DMS53 treated with DMSO at 0.1 percent for 48 hours (cell line): Measurements from ENCODE around the gene CLSTN2.

Experiments used
- DNase-seq: peaks from one replicate; lab custom pipeline; 2025; ENCODE audit not compliant: unreplicated experiment; lab: John Stamatoyannopoulos, UW

The CLSTN2 gene

GRCh38 chr3:139941580-139941979, 6.6 kb downstream of the CLSTN2 start:
- no peak for DNase-seq

GRCh38 chr3:139944256-139944910, 9.4 kb downstream of the CLSTN2 start:
- DNase-seq, result no peak

DNA sequence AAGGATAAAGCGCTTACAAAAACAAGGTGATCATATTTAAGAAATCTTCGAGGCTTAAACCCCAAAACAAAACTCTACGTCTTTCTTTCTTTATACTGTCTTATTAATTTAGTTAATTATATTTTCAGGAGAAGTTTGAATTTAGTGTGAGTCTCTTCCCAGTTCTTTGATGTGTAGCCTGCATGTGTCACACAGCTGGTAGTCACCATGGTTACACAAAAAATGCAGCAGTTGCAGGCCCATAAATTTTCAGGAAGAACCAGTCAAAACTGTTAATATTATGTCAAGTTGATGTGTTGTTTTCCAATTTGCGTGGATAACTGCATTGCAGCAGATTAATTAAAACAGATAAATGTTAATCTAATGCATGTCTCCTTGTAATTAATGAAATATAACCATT, 10.4 kb downstream of the CLSTN2 start:
- DNase-seq, result no peak

DNA sequence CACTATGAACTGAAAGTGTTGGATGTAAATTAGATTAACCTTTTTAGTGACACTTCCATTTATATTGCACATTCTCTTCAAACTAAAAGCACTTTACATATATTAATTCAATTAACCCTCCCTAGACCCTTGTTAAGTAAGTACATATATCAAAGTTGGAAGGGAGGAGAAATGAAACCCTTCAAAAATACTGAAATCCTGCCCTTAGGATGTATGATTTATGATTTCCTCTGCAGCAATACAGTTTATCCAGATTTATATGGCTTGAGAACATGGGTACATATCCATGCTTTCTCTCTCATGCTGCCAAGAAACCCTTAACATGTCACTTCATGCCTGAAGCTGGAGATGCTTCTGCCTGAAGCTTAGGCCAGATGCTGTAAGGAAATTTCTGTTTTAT, 11.0 kb downstream of the CLSTN2 start:
- DNase-seq, result no peak

DNA sequence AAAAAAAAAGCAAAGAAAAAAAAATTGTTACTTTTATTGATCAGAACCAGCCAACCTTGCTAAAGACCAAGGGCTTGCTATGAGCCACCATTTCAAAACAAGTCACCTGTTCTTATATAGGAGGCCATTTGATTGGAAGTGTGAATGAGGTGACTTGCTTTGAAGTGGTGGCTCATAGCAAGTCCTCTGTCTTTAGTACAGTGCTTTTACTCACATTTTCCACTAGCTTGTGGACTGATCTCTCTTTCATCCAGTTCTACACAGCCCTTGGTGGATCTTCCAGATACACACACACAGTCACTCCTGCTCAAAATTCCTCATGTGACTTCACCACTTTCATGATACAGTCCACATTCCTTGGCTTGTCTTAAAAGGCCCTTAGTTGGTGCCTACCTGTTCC, 13.5 kb downstream of the CLSTN2 start:
- DNase-seq, result no peak

- no peak for DNase-seq
These were observed 13.9 kb downstream of the CLSTN2 start for GRCh38 chr3:139948898-139949297.

GRCh38 chr3:139953131-139953910, 18.3 kb downstream of the CLSTN2 start:
- no peak for DNase-seq

DNA sequence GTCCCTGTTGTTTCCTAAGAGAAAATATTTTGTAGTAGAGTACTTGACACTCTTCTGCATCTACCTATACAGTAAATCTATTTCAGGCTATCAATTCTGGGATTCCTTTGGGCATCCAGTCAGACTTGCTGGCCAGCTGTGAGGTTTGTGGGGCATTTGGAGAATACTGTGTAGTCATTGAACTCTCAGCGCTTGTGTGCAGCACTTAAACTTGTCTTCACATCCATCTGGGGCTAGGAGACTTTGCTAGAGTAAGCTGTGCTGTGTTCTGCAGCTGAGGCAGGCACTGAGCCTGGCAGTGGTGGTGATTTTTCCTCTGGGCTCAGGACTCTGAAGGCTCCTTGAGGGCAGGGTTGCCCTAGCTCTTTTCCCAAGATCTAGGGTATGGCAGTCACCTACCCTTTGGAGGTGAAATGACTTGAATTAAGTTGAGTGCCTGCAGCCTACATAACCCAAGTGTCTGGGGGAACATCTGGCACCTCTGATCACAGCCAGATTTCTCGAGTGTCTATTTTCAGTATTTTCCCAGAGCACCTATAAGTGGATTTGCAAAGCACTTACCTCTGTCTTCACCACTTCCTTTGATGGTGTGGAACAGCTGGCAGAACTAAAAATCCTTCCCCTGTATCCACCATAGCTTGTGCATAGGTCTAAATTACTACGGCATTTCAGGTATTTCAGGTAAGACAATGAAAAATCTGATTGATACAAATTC, 19.3 kb downstream of the CLSTN2 start:
- no peak for DNase-seq

DNA sequence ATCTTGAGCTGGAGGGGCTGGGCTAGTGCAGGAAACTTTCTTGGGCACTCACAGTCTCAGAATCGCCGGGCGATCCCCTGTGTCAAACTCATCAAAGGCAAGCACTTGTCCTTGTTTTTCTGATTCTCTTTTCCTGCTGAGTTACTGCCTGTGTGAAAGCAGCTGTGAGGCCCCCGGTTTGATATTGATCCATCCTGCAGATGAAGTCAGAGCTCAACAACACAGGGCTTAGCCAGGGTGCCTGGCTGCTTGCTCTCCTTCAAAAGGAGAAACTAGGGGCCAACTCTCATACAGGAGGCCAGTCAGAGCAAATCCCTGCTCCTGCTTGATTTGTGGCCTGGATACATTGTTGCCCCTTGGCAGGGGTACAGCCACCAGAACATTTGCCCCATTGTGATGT, 22.9 kb downstream of the CLSTN2 start:
- no peak for DNase-seq

GRCh38 chr3:139969386-139969785, 34.4 kb downstream of the CLSTN2 start:
- no peak for DNase-seq

GRCh38 chr3:139970526-139970925, 35.5 kb downstream of the CLSTN2 start:
- no peak for DNase-seq

- DNase-seq, result no peak
These were observed 39.9 kb downstream of the CLSTN2 start for GRCh38 chr3:139974809-139975425.

GRCh38 chr3:139975594-139976365, 40.8 kb downstream of the CLSTN2 start:
- DNase-seq, result no peak

DNA sequence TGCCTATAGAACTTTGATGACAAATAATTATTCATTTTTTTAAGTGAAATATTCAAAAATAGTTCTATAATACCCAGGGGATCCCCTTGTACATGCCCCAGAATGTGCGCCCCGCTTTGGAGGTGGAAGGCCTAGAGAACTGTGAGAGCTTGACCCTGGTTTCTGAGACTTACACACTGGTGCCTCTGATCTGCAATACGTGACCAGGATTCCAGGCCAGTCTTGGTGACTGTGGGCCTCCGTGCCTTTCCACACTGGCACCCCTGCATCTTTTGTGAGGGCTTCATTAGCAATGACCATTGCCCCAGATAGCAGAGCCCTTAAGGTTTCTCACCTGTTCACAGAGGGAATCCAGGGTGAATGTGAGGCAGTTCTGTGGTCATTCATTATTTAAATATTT, 44.0 kb downstream of the CLSTN2 start:
- no peak for DNase-seq

GRCh38 chr3:139979991-139980390, 45.0 kb downstream of the CLSTN2 start:
- DNase-seq, result no peak

GRCh38 chr3:139982404-139982803, 47.4 kb downstream of the CLSTN2 start:
- DNase-seq, result no peak

DNA sequence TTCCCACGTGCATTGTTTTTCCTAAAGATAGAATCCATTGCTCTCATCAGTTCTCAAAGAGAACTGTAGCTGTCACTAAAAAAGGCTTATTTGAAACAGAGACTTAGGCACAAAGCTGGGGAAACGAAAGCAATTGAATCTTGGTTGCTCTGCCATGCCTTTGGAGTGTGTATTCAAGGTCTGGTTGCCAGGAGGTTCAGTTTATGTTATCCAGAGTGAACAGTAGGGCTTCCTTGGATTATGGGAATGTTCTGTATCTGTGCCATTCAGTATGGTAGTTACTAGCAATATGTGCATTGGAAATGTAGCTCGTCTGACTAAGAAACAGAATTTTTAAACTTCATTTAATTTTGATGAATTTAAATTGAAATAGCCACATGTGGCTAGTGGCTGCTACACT, 50.6 kb downstream of the CLSTN2 start:
- DNase-seq, result no peak

DNA sequence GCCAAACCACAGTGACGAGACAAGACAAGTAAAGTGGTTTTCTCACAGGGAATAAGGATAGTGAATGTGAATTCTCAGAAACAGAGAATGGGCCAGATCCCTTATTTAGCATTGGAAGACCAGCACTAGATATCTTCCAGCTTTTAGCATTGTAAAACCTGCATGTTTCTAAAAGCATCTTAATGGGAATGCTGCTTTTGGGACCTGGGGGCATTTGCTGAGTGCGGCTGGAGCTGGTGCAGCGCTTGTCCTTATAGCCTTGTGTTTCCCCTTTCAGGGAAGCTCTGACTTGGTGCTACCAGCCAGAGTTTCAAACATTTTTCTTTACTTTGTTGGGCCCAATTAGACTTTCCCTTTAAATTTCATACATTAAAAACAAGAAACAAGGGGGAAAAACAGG, 52.9 kb downstream of the CLSTN2 start:
- DNase-seq, result no peak

- DNase-seq, result no peak
These were observed 53.6 kb downstream of the CLSTN2 start for GRCh38 chr3:139988472-139989156.

- DNase-seq, result no peak
These were observed 59.9 kb downstream of the CLSTN2 start for GRCh38 chr3:139994891-139995290.
